Loucy (cell line): Measurements from ENCODE around the gene ADORA3.

ENCODE experiments used
- H2AFZ ChIP-seq: fragments of 200-600 bp; sonication (generic); 2 replicates; pipeline ENCODE4 v1.6.0; 2016; ENCODE audit warnings: antibody characterized with exemption, mild to moderate bottlenecking, low read length, moderate library complexity
- H3F3A ChIP-seq: fragments of 200-600 bp; 2 replicates; pipeline ENCODE4 v1.6.0; 2016; ENCODE audit warnings: antibody characterized with exemption, low read depth, mild to moderate bottlenecking
- H3K27me3 ChIP-seq: fragments of 200-600 bp; sonication (generic); 2 replicates; pipeline ENCODE4 v1.6.1; 2014; ENCODE audit warnings: low read length, mild to moderate bottlenecking; ENCODE audit not compliant: insufficient read depth, poor library complexity, severe bottlenecking
- H3K36me3 ChIP-seq: fragments of 200-600 bp; sonication (generic); 2 replicates; pipeline ENCODE4 v1.6.1; 2016; ENCODE audit warnings: low read length; ENCODE audit not compliant: insufficient read depth
- H3K4me1 ChIP-seq: fragments of 200-600 bp; sonication (generic); 2 replicates; pipeline ENCODE4 v1.5.1; 2014; ENCODE audit warnings: low read length, mild to moderate bottlenecking; ENCODE audit not compliant: insufficient read depth, poor library complexity, severe bottlenecking
- H3K4me2 ChIP-seq: fragments of 200-600 bp; sonication (generic); 2 replicates; pipeline ENCODE4 v1.6.0; 2014; ENCODE audit warnings: antibody characterized with exemption, low read length, low read depth, mild to moderate bottlenecking; ENCODE audit not compliant: poor library complexity, severe bottlenecking
- H3K4me3 ChIP-seq: fragments of 200-600 bp; sonication (generic); 2 replicates; pipeline ENCODE4 v1.5.1; 2014; ENCODE audit warnings: low read length, mild to moderate bottlenecking, mixed read lengths; ENCODE audit not compliant: poor library complexity, severe bottlenecking
- H3K79me2 ChIP-seq: fragments of 200-600 bp; sonication (generic); 2 replicates; pipeline ENCODE4 v1.6.1; 2014; ENCODE audit warnings: low read length; ENCODE audit not compliant: insufficient read depth
- H3K9ac ChIP-seq: fragments of 200-600 bp; sonication (generic); 2 replicates; pipeline ENCODE4 v1.6.0; 2014; ENCODE audit warnings: mild to moderate bottlenecking, low read depth, low read length, moderate library complexity; ENCODE audit not compliant: poor library complexity, severe bottlenecking
- H3K9me2 ChIP-seq: fragments of 200-600 bp; sonication (generic); replicated peaks from 2 replicates; pipeline ENCODE4 v1.6.1; 2016; ENCODE audit warnings: low read depth, low read length, mixed read lengths
- H3K9me3 ChIP-seq: fragments of 200-600 bp; sonication (generic); 2 replicates; pipeline ENCODE4 v1.6.1; 2014; ENCODE audit warnings: mild to moderate bottlenecking, antibody characterized with exemption, low read length, low read depth; ENCODE audit not compliant: insufficient read depth
- H4K20me1 ChIP-seq: fragments of 200-600 bp; sonication (generic); 2 replicates; pipeline ENCODE4 v1.6.0; 2014; ENCODE audit warnings: antibody characterized with exemption, low read length, mild to moderate bottlenecking; ENCODE audit not compliant: insufficient read depth, poor library complexity, severe bottlenecking
- CTCF ChIP-seq: fragments of 200-600 bp; sonication (generic); conservative IDR thresholded peaks from 2 replicates; pipeline ENCODE4 v1.5.1; 2014; ENCODE audit warnings: mild to moderate bottlenecking, antibody characterized with exemption, low read length
- EZH2phosphoT487 ChIP-seq: fragments of 200-600 bp; IDR thresholded peaks from 2 replicates; pipeline ENCODE4 v1.6.1; 2018; ENCODE audit warnings: antibody characterized with exemption, mild to moderate bottlenecking, moderate library complexity, borderline replicate concordance

ADORA3 gene

GRCh38 chr1:111512132-111512889, 8.9 kb upstream of the ADORA3 start:
- no peaks in the 10 kb centered on the region for H3K27me3 ChIP-seq
- H3K4me1 ChIP-seq, result peaks cover 65% of the 10 kb centered on the region
- peak overlapping the region; percentile 83 for H3K9ac ChIP-seq
- H3K9me2 ChIP-seq, result no peaks in the 10 kb centered on the region
- no peaks in the 10 kb centered on the region for H3K9me3 ChIP-seq
- H3K79me2 ChIP-seq, result peaks cover 18% of the 10 kb centered on the region; the same call in 1 of the 2 replicates
- no peaks in the 10 kb centered on the region for H4K20me1 ChIP-seq
- peak overlapping the region; percentile 85 for H3K4me2 ChIP-seq
- H3K36me3 ChIP-seq, result no peaks in the 10 kb centered on the region
- no peak overlapping the region for H2AFZ ChIP-seq
- H3F3A ChIP-seq, result peaks cover 14% of the 10 kb centered on the region
- peak overlapping the region; percentile 76 for H3K4me3 ChIP-seq
- TF ChIP-seq CTCF (no peak), EZH2phosphoT487 (no peak)

- H3K36me3 ChIP-seq, result no peaks in the 10 kb centered on the region
- no peaks in the 10 kb centered on the region for H3K9me2 ChIP-seq
- H3K79me2 ChIP-seq, result peaks cover 18% of the 10 kb centered on the region; the same call in 1 of the 2 replicates
- H4K20me1 ChIP-seq, result no peaks in the 10 kb centered on the region
- peak overlapping the region; percentile 25 for H3K4me2 ChIP-seq
- no peak overlapping the region for H3K4me3 ChIP-seq
- no peaks in the 10 kb centered on the region for H3K27me3 ChIP-seq
- H3F3A ChIP-seq, result peaks cover 12% of the 10 kb centered on the region
- H3K9ac ChIP-seq, result peak overlapping the region; percentile 5
- no peak overlapping the region for H2AFZ ChIP-seq
- H3K4me1 ChIP-seq, result peaks cover 61% of the 10 kb centered on the region
- no peaks in the 10 kb centered on the region for H3K9me3 ChIP-seq
- TF ChIP-seq EZH2phosphoT487, result no peak
- no peak for TF ChIP-seq CTCF
Observed at GRCh38 chr1:111511370-111511769, 7.9 kb upstream of the ADORA3 start.

- Histone ChIP-seq H3K27me3 (no peaks in the 10 kb centered on the region), H3K9ac (no peak overlapping the region), H3K79me2 (peaks cover 11% of the 10 kb centered on the region; the same call in 1 of the 2 replicates), H3K4me1 (peaks cover 74% of the 10 kb centered on the region), H2AFZ (no peak overlapping the region), H3K9me2 (no peaks in the 10 kb centered on the region), H3K36me3 (no peaks in the 10 kb centered on the region), H4K20me1 (no peaks in the 10 kb centered on the region), H3F3A (peaks cover 16% of the 10 kb centered on the region), H3K9me3 (no peaks in the 10 kb centered on the region), H3K4me2 (no peak overlapping the region), H3K4me3 (no peak overlapping the region)
- TF ChIP-seq EZH2phosphoT487 (no peak), CTCF (no peak)
Observed at GRCh38 chr1:111509997-111510375, 6.6 kb upstream of the ADORA3 start.
